Inflammatory macrophage (primary cell): ENCODE results near the gene USF2.

ENCODE experiments used
- DNase-seq, 2 donors: peaks; one replicate each; pipeline ENCODE4 v3.0.0-alpha.2; 2020 to 2022

Gene USF2

DNA sequence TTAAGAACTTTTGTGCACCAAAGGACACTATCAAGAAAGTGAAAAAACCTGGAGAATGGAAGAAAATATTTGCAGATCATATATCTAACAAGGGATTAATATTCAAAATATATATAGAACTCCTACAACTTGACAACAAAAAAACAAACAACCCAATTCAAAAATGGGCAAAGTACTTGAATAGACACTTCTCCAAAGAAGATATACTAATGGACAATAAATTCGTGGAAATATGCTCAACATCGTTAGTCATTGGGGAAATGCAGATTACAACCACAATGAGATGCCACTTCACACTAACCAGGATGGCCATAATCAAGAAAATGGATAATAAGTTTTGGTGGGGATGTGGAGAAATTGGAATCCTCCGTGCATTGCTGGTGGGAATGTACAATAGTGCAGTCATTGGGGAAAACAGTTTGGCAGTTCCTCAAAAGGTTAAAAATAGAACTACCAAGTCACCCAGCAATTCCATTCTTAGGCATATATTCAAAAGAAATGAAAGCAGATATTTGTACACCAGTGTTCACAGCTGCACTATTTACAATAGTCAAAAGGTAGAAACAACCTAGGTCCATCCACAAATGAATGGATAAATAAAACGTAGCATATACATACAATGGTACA lies 22.2 kb upstream of the USF2 start:
- DNase-seq: peak in 1 of 2 donors; percentile 3

- DNase-seq: peak; percentile 2 to 36
Observed at GRCh38 chr19:35247526-35248309, 21.0 kb upstream of the USF2 start.

DNA sequence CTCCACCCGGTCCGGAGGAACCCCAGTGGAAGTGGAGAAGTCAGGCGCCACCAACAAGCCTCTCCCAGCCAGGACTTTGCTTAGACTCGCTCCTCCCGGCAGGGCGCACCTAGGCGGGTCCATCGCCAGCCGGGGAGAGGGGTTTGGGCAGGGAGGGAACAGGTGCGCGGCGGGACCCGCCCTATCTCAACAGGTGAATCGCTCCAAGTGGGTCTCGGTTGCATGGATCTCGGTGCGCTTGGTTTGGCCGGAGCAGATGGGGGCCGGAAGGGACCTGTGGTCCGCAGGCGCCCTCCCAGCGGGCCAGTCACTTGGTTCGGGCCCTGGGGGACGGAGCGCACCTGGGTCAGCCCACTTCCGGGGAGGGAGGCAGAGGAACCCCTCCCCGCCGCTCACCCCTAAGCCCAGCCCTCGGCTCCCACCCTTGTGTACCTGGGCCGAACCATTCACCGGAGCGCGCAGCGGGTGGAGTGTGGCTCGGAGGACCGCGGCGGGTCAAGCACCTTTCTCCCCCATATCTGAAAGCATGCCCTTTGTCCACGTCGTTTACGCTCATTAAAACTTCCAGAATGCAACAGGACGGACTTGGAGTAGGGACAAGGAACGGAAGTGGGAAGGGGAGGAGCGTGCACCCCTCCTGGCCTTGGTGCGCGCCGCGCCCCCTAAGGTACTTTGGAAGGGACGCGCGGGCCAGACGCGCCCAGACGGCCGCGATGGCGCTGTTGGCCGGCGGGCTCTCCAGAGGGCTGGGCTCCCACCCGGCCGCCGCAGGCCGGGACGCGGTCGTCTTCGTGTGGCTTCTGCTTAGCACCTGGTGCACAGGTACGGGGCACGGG lies 20.2 kb upstream of the USF2 start, which contains the start of gene LSR:
Gene LSR (plus strand): TSS at position 693 of the 836 bp plus-strand sequence. CDS start 21 bp downstream, at position 714.
- peak in 1 of 2 donors; percentile 3 for DNase-seq

GRCh38 chr19:35249146-35249847 lies 19.5 kb upstream of the USF2 start:
- peak; percentile 2 to 35 for DNase-seq

GRCh38 chr19:35249848-35250711 lies 18.7 kb upstream of the USF2 start:
- no peak for DNase-seq

DNA sequence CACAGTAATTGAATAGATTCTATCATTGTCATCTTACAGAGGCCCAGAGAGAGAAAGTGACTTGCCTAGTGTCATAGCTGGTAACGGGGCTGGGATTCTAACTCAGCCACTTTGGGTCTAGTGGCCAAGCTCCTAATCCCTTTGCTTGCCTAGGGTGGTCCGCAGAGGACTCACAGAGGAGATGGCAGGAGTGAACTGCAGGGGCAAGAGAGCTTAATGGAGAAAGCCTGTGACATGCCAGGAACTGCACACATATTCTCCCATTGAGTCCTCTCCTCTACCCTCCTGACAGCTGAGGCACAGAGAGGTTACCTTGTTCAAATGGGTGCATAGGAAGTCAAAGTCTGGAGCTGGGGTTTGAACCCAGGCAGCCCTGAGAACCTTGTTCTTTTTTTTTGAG lies 17.3 kb upstream of the USF2 start:
- no peak for DNase-seq

GRCh38 chr19:35253316-35254286 lies 15.2 kb upstream of the USF2 start:
- no peak for DNase-seq

GRCh38 chr19:35254341-35255297 lies 14.1 kb upstream of the USF2 start:
- DNase-seq: no peak

GRCh38 chr19:35256566-35256965 lies 12.2 kb upstream of the USF2 start:
- DNase-seq: no peak

GRCh38 chr19:35257113-35257461 lies 11.7 kb upstream of the USF2 start:
- no peak for DNase-seq

GRCh38 chr19:35260694-35261304 lies 8.0 kb upstream of the USF2 start:
- DNase-seq: no peak

- no peak for DNase-seq
Observed at GRCh38 chr19:35261356-35262100, 7.2 kb upstream of the USF2 start.

- no peak for DNase-seq
Observed at GRCh38 chr19:35262101-35262761, 6.5 kb upstream of the USF2 start.

GRCh38 chr19:35264268-35265125 lies 4.3 kb upstream of the USF2 start:
- peak; percentile 66 to 72 for DNase-seq

DNA sequence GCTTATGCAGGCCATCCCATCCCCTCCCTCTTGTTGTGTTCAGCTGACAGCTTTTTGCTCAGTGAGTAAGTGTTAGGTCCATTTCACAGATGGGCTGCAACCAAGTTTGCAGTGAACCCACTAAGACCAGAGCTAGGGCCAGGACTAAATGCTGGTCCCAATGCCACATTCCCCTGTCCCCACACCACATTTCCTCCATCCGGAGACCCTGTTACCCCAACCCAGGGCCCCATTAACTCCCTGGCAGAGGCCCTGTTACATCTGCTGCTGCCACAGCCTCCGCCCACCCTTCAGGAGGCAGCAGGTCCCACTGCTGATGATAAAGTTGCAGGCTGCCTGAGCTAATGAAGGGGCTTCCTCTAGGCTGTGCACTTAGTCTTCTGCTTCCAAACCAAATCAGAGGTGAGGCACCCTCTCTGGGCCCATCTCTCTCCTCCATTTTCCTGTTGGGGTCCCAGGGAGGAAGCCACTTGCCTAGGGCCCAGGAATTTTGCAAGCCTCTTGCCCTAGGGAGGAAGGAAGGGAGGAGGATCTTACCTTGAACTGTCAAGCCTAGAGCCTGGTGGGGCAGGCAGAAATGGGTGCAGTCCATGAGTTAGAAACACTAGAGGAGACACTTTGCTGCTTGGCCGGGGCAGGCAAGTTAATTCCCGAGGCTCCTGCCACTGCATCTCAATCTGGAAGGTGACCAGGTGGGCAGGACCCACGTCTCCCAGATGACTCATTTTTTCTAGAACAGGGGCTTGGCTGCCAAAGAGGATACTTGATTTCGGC lies 3.4 kb upstream of the USF2 start:
- no peak for DNase-seq
